HG03039 (cell line): ENCODE data around the gene BMPR1B.

Source experiments
- ATAC-seq: cut with Tn5 transposase; IDR thresholded peaks from one replicate; pipeline ENCODE4 v1.9.1; 2021; ENCODE audit warnings: mild to moderate bottlenecking, moderate library complexity; ENCODE audit not compliant: unreplicated experiment

The BMPR1B gene

DNA sequence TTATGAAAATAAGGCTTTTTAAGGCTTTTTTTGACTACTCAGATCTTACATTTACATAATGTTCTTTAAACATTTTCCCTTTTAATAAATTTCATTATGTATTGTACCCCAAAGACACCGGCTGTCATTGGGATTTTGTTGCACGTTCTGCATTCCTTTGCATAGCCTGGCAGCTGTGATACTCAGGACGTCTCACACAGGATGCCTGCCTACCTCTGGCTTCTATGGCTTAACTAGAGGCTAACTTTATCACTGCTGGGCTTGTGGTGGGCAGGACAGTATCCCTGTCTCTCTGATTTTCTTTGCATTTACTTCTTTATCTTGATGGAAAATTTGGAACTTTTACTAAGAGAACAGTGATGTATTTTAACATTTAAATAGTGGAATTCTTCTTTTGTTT lies 147.8 kb downstream of the BMPR1B start:
- no peak for ATAC-seq

GRCh38 chr4:94909645-94910044 lies 151.9 kb downstream of the BMPR1B start:
- no peak for ATAC-seq

DNA sequence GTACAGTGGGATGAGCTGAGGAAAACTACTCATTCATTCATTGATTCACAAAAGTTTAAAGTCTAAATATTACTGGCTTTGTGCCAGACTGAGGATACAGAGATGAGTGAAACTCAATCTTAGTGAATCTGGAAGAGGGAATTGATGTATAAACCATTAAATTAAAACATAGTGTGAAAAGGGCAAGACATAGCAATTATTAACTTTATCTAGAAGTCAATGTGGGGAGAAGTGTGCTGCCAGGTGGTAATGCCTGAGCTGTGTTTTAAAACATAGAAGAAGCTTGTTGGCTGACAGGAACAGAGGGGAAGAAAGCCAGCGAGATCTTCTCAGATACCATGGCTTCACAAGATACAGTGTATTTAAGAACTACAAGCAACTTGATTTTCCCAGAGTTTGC lies 153.4 kb downstream of the BMPR1B start:
- ATAC-seq = no peak

- no peak for ATAC-seq
Measured at GRCh38 chr4:94912606-94913005, 154.9 kb downstream of the BMPR1B start.

DNA sequence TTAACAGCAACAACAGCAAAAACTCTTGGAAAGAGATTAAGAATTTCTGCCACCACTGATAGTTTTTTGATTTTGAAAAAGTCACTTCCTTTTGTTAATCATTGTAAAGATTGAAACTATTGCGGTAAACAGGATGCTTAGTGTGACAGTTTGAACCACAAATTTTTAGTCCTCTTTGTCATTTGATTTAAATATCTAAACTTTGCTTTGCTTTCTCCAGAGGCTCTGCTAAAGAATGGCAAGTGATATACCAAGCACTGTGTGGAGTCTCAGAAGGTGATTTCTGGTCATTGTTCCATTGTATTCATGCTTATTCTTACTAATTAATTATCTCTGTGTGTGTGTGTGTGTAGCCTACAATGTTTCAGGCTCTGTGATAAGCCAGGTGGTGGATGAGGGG lies 155.6 kb downstream of the BMPR1B start:
- ATAC-seq = no peak

DNA sequence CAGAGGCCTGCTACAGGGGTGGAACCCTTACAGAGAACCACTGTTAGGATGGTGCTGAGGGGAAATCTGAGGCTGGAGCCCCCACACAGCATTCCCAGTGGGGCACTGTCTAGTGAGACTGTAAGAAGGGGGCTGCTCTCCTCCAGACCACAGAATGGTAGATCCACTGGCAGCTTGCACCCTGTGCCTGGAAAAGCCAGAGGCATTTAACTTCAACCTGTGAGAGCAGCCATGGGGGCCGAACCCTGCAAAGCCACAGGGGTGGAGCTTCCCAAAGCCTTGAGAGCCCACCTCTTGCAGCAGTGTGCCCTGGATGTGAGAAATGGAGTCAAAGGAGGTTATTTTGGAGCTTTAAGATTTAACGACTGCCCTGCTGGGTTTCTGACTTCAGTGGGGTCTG lies 159.4 kb downstream of the BMPR1B start:
- no peak for ATAC-seq

DNA sequence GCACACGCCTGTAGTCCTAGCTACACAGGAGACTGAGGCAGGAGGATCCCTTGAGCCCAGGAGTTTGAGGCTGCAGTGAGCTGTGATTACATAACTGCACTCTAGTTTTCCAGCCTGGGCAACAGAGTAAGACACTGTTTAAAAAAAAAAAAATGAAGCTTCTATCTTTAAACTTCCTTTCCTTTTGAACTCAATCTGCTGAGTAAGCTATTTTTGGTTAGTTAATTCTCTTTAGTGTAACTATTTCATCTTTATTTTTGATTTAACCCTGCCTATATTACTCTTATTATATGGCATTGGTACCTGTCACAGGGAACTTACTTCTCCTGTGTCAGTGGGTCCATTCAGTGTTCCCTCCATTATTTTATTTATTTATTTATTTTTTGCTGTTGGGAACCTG lies 160.8 kb downstream of the BMPR1B start:
- no peak for ATAC-seq

- ATAC-seq = no peak
Measured at GRCh38 chr4:94920369-94920768, 162.6 kb downstream of the BMPR1B start.

- ATAC-seq = no peak
Measured at GRCh38 chr4:94924566-94924965, 166.8 kb downstream of the BMPR1B start.

DNA sequence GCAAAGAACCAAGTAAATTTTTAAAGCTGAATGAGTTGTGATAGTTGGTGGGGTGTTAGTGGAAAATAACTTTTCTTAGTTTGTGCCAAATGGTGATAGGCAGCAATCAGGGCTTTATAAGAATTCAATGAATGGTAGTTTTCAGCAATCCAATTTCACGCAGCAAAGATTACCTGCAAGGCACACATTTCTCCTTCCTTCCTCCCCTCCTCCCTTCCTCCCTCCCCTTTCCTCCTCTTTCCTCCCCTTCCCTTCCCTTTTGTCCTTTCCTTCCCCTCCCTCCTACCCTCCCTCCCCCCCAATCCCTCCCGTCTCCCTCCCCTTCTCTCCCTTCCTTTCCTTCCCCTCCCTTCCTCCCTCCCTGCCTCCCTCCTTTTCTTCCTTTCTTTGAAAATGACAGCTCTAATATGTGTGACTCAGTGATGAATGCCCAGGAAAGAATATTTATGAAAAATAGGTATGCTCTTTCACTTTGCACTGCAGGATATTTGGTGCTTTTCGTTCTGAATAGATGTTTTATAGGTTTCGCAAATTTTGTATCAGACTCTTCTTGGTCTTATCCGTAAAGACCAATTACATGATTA lies 168.1 kb downstream of the BMPR1B start:
- ATAC-seq = no peak

DNA sequence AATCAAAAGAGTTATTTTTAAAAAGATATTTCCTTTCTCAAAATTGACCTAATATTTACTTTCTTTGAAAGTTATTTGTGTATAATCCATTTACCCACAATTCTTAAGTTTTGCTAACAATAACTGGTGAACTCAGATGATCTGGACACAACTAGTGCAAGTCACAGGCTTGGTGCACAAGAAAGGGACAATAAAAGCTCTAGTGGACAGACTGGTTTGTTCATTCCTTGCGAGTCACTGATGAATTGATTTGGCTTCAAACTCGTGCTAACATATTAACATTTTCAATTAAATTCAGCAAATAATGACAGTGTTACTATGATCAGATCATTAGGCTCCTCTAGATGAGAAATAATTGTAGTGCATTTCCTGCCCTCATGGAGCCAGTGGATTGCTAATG lies 169.2 kb downstream of the BMPR1B start:
- no peak for ATAC-seq

DNA sequence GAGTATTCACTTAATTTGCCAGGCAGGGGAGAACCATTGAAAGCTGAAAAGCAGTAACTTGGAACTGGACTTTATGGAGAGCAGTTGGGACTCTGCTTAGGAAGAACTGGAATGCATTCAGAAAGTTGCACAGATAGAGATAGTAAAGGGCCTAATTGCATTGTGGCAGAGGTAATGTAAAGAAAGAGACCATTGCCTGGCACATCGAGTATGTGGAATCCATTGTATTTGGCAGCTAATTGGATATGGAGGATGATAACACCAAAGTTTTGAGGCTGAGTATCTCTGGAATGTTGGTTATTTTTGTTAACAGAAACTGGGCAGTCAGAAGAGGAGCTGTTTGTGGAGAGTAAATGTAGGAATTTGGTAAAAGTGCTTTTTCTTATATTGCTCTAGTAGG lies 169.9 kb downstream of the BMPR1B start:
- ATAC-seq = no peak

- no peak for ATAC-seq
Measured at GRCh38 chr4:94929696-94930095, 171.9 kb downstream of the BMPR1B start.

GRCh38 chr4:94931626-94932025 lies 173.9 kb downstream of the BMPR1B start:
- no peak for ATAC-seq

DNA sequence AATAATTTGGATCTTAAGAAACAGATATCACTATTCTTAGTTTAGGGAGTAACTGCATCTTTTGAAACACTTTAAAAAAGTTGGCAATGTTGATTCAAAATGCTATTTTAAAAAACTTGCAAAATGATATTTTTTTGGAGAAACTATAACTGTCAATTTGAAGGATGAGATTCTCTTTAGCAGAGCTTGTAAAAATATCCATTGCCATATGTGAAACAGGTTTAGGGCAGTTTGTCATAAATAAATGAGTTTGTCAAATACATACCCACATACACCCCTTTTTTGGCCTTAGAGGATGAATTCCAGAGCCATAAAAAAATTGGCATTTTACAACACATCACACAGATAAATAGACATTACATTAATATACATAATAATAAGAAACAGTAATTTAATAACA lies 174.6 kb downstream of the BMPR1B start:
- ATAC-seq = no peak

DNA sequence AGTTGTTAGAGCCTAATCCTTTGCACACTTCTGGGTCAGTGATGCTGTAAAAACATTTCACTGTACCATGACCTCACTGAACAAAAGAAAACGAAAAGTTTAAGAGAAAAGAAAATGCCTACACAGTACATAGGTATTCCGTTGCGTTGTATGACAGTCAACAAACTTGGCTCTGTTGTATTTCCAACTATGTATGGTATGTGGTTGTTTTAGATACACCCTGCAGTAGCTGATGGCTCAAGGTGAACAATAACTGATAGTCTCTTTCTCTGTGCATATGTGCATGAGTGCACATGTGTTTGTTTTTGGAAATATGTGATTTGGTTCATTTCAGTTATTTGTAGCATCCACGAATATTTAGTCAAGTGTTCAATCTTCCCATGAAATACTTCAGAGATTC lies 176.0 kb downstream of the BMPR1B start:
- ATAC-seq = no peak

DNA sequence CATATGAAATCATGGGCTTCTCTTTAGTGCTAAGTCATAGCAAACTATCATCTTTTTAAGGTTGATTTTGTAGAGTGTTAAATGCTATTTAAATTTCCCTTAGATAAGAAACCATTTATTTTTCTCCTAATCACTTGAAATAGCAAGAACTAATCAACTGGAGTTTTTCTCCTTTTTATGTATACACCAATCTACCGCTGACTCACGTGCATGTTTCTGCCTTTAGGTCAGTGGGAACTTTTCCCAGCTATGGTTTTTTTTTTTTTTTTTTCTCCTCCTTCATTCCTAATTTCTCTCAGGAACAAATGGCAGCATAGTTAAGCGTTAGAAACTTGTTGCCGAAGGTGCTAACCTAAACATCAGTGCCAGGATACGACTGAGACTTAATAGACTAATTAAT lies 176.4 kb downstream of the BMPR1B start:
- no peak for ATAC-seq

- no peak for ATAC-seq
Measured at GRCh38 chr4:94934864-94935263, 177.1 kb downstream of the BMPR1B start.

GRCh38 chr4:94936854-94937253 lies 179.1 kb downstream of the BMPR1B start:
- no peak for ATAC-seq

GRCh38 chr4:94939791-94940519 lies 182.2 kb downstream of the BMPR1B start:
- no peak for ATAC-seq

DNA sequence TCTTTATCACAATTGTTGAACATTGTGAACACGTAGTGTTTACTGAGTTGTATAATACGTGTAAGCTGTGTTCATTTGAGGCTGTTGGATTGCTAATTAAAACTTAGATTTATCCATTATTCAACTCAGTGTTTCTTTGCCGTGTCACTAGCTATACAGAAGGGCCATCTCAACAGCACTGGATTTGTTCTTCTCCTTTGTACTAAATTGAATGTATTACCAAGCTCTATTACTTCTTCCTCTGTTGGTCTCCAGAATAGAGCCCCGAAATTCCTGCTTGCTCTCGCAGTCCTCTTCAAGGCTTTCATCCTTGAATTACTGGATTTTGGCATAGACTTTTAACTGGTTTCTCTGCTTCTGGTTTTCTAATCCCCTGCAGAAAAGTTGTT lies 182.8 kb downstream of the BMPR1B start:
- no peak for ATAC-seq

DNA sequence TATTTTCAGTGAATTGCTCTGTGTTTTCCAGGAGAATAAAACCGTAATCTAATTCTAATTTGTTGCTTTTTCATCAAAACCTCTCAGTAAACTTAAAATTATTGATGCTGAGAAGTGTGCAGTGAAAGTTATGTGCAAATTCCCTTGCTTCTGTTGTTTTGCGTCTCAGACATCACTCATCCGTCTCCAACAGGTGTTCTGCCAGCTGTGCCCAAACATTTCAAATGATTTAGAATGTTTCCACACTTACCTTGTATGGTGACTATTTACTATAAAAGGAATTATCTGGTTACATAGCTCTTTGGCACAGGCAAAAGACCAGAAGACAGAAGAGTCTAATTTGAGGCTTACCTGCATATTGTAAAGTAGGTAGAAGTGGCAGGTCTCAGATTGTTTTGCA lies 184.0 kb downstream of the BMPR1B start:
- no peak for ATAC-seq

- ATAC-seq = no peak
Measured at GRCh38 chr4:94944726-94945125, 187.0 kb downstream of the BMPR1B start.
